Epithelial cell of prostate (primary cell): Measurements from ENCODE around the gene RDH13.
"Not testable (repeated sequence)": the region's sequence is repeated elsewhere in the genome, so short reads cannot be mapped to it uniquely, and the experiment has no call there.

Source experiments
- DNase-seq: peaks from one replicate; pipeline ENCODE4 v3.0.0-alpha.2; 2011; ENCODE audit warnings: low read depth, low spot score
- H3K27ac ChIP-seq: fragments of 450-650 bp; 2 replicates; pipeline ENCODE4 v1.5.1; 2017; ENCODE audit warnings: mild to moderate bottlenecking

The RDH13 gene

GRCh38 chr19:55048446-55048845, 14.5 kb downstream of the RDH13 start:
- no peak overlapping the region for H3K27ac ChIP-seq
- no peak for DNase-seq

DNA sequence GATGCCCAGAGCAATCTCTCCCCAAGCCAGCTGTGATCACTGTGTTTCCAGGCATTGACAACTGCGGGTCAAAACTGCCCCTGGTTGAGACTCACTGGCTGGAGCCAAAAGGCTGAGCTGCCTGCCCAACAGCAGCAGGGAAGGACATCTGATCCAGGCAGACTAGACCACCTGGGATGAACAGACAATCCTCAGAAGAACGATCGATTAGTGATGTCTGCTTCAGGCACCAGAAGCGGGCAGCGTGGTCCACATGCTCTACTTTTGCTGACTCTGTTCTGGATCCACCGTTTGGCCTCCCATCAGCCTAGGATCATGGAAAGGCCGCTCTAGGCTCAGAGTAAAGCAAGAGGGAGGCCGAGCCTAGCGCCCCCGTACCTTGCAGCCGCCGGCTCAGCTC, 15.0 kb downstream of the RDH13 start:
- DNase-seq = no peak
- no peak overlapping the region for H3K27ac ChIP-seq

- DNase-seq = no peak
- no peak overlapping the region for H3K27ac ChIP-seq
Measured at GRCh38 chr19:55046975-55047622, 15.8 kb downstream of the RDH13 start.

- no peak for DNase-seq
- no peak overlapping the region for H3K27ac ChIP-seq
Measured at GRCh38 chr19:55044771-55045716, 17.9 kb downstream of the RDH13 start.

DNA sequence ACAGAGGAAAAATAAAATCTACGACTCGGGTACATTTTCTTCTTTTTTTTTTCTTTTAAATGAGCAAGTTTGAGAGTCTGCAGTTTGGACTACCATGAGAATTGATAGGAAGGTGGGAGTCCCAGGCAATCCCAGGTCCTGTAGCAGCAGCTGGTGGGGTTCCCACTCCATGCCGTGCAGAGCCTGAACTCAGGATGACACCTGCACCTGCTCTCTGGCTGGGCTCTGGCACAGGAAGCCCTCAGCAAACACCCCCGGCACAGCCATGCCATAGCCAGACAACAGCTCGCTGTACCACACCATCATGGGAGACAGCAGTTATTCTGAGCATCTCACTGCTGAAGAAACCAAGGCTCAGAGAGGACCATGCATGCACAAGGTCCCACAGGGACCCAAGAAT, 18.7 kb downstream of the RDH13 start:
- H3K27ac ChIP-seq = no peak overlapping the region
- no peak for DNase-seq

- H3K27ac ChIP-seq = no peak overlapping the region
- DNase-seq = no peak
Measured at GRCh38 chr19:55042688-55043087, 20.3 kb downstream of the RDH13 start.

DNA sequence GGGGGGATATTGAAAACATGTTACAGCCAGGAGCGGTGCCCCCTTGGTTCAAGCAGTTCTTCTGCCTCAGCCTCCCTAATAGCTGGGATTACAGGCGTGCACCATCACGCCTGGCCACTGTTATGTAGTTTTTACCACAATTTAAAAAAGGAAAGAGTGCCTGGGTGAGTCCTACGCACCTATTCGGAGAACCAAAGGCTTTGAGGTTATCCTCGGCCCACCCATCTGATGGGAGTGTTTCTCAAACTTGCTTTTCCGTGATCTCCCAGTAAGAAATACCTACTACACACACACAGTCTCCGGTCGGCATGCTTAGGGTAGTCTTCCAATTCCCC, 20.6 kb downstream of the RDH13 start:
- H3K27ac ChIP-seq = no peak overlapping the region
- DNase-seq = no peak

DNA sequence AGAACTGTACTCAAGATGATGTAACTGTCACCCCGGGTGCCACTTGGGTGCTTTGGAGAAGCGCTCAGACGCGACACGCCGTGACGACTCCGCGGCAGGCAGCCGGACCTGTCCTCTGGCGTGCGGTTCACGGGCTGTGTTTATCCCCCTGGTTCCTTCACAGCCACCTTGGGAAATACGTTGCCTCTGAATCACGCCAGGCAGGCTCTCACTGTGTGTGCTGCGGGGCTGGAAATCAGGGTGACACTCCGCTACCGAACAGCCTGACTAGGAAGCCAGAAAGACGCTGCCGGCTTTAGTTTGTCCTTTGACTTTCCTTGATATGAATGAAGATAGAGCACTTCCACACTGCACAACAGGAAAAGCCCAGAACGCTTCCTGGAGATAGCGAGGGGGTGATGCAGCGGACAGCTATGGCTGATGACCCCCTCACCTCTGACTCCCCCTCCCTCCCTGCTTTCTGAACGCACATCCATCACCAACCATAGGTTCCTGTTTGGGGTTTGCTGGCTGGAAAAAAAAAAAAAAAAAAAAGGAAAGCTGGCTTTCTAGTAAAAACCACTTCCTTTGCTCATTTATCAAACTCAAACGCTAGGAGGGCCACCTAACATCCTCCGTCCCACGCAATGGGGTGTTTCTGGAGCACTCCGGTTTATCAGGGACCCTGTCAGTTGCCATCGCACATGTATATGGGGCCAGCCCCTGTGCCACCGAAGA, 21.2 kb downstream of the RDH13 start:
- H3K27ac ChIP-seq = no peak overlapping the region
- DNase-seq = no peak

DNA sequence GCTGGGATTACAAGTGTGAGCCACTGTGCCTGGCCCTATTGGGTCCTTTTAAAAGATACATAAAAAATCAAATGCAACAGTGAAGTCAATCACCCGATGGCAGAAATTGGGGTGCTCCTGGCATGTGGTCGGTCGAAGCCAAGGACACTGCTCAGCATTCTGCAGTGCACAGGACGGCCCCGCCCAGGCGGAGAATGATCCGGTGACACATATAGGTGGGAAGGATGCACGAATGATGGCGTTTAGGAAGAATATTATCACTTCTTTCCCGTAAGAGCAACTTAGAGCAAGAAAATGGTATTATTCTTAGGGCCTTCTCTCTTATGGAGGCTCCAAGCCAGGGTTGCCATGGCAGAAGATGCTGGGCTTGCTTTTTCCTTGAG, 21.7 kb downstream of the RDH13 start:
- no peak for DNase-seq
- H3K27ac ChIP-seq = no peak overlapping the region

GRCh38 chr19:55040654-55041053, 22.3 kb downstream of the RDH13 start:
- not testable (repeated sequence) for DNase-seq, H3K27ac ChIP-seq

DNA sequence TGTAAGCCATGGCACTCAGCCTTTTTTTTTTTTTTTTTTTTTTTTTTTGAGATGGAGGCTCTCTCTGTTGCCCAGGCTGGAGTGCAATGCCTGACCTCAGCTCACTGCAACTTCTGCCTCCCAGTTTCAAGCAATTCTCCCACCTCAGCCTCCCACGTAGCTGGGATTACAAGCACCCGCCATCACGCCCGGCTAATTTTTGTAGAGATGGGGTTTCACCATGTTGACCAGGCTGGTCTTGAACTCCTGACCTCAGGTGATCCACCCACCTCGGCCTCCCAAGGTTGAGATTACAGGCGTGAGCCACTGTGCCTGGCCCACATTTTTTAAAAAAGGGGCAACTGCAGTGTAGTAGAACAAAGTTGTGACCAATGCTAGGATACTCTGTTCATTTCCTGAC, 25.3 kb downstream of the RDH13 start:
- not testable (repeated sequence) for H3K27ac ChIP-seq, DNase-seq

GRCh38 chr19:55036058-55036457, 26.9 kb downstream of the RDH13 start:
- no peak for DNase-seq
- H3K27ac ChIP-seq = no peak overlapping the region

DNA sequence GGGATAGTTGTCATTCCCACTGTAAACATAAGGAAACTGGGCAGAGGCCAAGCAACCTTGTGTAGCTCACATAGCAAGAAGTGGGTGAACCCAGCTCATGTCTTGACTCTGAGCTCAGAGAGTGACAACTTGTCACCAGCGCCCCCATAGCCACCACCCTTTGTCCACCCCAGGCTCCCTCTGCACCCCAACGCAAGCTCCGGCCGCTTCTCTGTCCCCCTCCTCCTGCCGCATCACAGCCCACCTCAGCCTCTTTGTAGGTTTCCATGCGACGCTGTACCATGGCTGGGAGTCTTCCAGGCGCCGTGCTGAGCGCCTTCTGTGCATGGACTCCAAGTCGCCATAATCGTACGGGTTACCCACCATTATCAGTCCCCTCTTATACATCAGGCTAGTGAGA, 28.2 kb downstream of the RDH13 start:
- no peak overlapping the region for H3K27ac ChIP-seq
- DNase-seq = no peak

DNA sequence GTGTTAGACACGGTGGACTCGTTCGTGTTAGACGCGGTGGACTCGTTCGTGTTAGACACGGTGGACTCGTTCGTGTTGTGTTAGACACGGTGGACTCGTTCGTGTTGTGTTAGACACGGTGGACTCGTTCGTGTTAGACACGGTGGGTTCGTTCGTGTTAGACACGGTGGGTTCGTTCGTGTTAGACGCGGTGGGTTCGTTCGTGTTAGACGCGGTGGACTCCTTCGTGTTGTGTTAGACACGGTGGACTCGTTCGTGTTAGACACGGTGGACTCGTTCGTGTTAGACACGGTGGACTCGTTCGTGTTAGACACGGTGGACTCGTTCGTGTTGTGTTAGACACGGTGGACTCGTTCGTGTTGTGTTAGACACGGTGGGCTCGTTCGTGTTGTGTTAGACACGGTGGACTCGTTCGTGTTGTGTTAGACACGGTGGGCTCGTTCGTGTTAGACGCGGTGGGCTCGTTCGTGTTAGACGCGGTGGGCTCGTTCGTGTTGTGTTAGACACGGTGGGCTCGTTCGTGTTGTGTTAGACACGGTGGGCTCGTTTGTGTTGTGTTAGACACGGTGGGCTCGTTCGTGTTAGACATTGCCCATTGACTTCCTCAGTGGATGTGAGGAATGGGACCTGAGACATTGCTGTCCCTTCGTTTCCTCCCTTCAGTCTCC, 29.8 kb downstream of the RDH13 start:
- DNase-seq, H3K27ac ChIP-seq: not testable (repeated sequence)

DNA sequence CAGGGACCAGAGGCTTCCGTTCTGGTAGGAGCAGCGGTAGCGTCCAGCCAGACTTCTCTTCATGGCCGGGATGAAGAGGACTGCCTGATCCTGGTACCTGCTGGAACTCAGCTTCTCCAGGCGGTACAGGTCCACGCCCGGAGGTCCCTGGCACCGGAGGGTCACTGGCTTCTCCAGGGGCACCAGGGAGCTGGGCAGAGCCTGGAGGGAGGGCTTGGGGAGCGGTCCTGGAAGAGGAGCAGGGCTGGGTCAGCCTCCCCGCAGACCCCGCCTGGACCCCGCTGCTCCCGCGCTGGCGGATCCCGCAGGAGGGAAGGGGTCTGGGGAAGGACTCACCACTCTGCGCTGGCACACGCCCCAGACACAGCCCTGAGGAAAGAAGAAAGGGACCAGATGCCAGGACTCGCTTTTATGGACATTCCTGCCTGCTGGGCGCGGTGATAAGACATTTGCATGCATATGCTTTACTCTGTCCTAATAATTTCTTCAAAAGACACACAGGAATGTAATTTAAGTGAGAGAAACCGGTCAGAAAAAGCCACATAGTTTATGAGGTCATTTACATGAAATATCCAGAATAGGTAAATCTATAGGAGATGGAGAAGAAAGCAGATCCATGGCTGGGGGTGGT, 30.7 kb downstream of the RDH13 start:
- no peak for DNase-seq
- H3K27ac ChIP-seq = no peak overlapping the region

DNA sequence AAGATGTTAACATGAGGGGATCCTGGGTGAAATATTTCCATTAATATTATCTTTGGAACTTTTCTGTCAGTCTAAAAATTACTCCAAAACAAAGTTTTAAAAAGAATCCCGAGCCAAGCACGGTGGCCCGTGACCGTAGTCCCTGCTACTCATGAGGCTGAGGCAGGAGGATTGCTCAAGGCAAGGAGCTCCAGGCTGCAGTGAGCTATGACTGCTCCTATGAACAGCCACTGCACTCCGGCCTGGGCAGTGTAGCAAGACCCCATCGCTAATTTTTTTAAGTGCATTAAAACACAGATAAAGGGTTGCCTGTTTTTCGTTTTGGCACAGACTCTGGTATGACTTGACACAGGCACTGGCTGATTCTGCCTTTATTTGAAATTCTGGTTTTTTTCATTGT, 31.8 kb downstream of the RDH13 start:
- no peak for DNase-seq
- no peak overlapping the region for H3K27ac ChIP-seq

GRCh38 chr19:55028757-55029156, 34.2 kb downstream of the RDH13 start:
- no peak for DNase-seq

DNA sequence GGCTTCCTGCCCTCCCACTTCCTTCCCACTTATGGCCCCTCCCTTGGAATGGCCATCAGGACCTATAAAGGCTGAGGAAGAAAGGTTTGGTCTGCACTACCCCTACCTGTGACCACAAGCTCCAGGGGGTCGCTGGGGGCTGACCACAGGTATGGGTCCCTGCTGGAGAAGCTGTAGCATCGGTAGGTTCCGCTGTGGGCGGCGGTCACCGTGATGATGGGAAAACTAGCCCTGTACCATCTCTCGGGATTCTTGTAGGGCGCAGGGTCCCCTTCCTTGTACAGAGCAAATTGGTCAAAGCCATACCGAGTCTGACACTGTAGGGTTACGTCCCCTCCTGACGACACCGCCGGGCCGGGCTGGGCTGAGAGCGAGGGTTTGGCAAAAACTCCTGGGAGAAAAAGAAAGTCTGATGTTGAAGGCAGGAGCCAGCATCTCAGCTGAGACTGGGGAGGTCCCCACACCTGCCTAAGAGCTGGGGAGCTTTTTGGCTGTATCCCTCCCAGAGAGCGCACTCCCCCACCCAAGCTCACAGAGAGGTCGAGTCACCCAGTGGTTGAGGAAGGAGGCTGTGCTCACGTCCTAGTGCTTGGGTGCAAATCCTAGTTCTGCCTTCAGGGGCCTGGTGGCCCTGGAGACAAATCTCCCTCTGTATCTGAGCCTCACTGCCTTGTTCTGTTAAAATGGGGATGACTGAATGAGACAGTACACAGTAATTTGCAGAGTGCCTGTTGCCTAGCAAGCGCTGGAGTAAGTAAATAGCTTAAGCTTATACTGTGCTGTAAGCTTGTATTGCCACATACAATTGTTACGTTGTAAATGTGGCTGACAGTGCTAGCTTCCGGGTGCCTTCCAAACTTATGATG, 35.2 kb downstream of the RDH13 start:
- peak; percentile 10 for DNase-seq
- no peak overlapping the region for H3K27ac ChIP-seq

More at GRCh38 chr19:55028757-55029156, 34.2 kb downstream of the RDH13 start:
- no peak overlapping the region for H3K27ac ChIP-seq

GRCh38 chr19:55027140-55027471, 35.8 kb downstream of the RDH13 start:
- H3K27ac ChIP-seq, DNase-seq: not testable (repeated sequence)
